DMS 273 (cell line): ENCODE data around the gene ZIC2.
A peak's percentile ranks its signal among the peaks of the same experiment; 100 is the strongest.

Experiments
- DNase-seq: peaks from one replicate; lab custom pipeline; 2025; ENCODE audit not compliant: unreplicated experiment; lab: John Stamatoyannopoulos, UW

Gene ZIC2

GRCh38 chr13:99973808-99974185 is 7.8 kb upstream of the ZIC2 start:
- no peak for DNase-seq

GRCh38 chr13:99974296-99974938 is 7.2 kb upstream of the ZIC2 start:
- DNase-seq = no peak

GRCh38 chr13:99974939-99975561 is 6.5 kb upstream of the ZIC2 start:
- no peak for DNase-seq

- DNase-seq = no peak
Measured at GRCh38 chr13:99975626-99976025, 6.0 kb upstream of the ZIC2 start.

GRCh38 chr13:99976575-99976974 is 5.0 kb upstream of the ZIC2 start:
- DNase-seq = peak; percentile 24

GRCh38 chr13:99977334-99977911 is 4.2 kb upstream of the ZIC2 start:
- no peak for DNase-seq

GRCh38 chr13:99977912-99978798 is 3.4 kb upstream of the ZIC2 start:
- DNase-seq = no peak

- no peak for DNase-seq
Measured at GRCh38 chr13:99978799-99979452, 2.7 kb upstream of the ZIC2 start.

GRCh38 chr13:99979453-99980200 is 2.0 kb upstream of the ZIC2 start:
- peak; percentile 43 for DNase-seq

- DNase-seq = peak; percentile 93
Measured at GRCh38 chr13:99980201-99980823, 1.3 kb upstream of the ZIC2 start.

GRCh38 chr13:99980824-99981734 is 505 bp upstream of the ZIC2 start:
- peak; percentile 94 for DNase-seq

GRCh38 chr13:99982036-99982730 is 599 bp downstream of the ZIC2 start:
- DNase-seq = peak; percentile 74

- peak; percentile 60 for DNase-seq
Measured at GRCh38 chr13:99982731-99983498, 1.3 kb downstream of the ZIC2 start.

- peak; percentile 53 for DNase-seq
Measured at GRCh38 chr13:99983499-99984401, 2.2 kb downstream of the ZIC2 start.

- DNase-seq = peak; percentile 21
Measured at GRCh38 chr13:99984461-99985240, 3.1 kb downstream of the ZIC2 start.
